Karpas-422 (cell line): ENCODE data around the gene AGAP1. TPM values are rescaled to one million over a fixed set of nuclear protein-coding genes. Genes with fewer than 3 reads are reported as not detected.

ENCODE experiments used
- DNase-seq: peaks from one replicate; pipeline ENCODE4 v3.0.0-alpha.2; 2015
- H2AFZ ChIP-seq: fragments of 200-600 bp; sonication (generic); 2 replicates; pipeline ENCODE4 v1.6.1; 2014; ENCODE audit warnings: antibody characterized with exemption, low read length, mixed read lengths
- H3K27ac ChIP-seq: fragments of 200-600 bp; sonication (generic); 2 replicates; pipeline ENCODE4 v1.5.1; 2014; ENCODE audit warnings: mild to moderate bottlenecking, low read length, moderate library complexity
- H3K27me3 ChIP-seq: fragments of 200-600 bp; sonication (generic); 2 replicates; pipeline ENCODE4 v1.6.1; 2014; ENCODE audit warnings: low read length, mixed read lengths
- H3K36me3 ChIP-seq: fragments of 200-600 bp; sonication (generic); 2 replicates; pipeline ENCODE4 v1.6.1; 2014; ENCODE audit warnings: low read length, mixed read lengths; ENCODE audit not compliant: insufficient read depth
- H3K4me1 ChIP-seq: fragments of 200-600 bp; sonication (generic); 2 replicates; pipeline ENCODE4 v1.6.1; 2014; ENCODE audit warnings: mild to moderate bottlenecking, low read length, mixed read lengths
- H3K4me2 ChIP-seq: fragments of 200-600 bp; sonication (generic); 2 replicates; pipeline ENCODE4 v1.6.1; 2014; ENCODE audit warnings: low read length, low read depth, mild to moderate bottlenecking; ENCODE audit not compliant: poor library complexity, severe bottlenecking
- H3K4me3 ChIP-seq: fragments of 200-600 bp; sonication (generic); 2 replicates; pipeline ENCODE4 v1.5.1; 2014; ENCODE audit warnings: mild to moderate bottlenecking, antibody characterized with exemption, low read length, mixed read lengths
- H3K79me2 ChIP-seq: fragments of 200-600 bp; sonication (generic); 2 replicates; pipeline ENCODE4 v1.6.1; 2014; ENCODE audit warnings: mild to moderate bottlenecking, low read length, mixed read lengths
- H3K9ac ChIP-seq: fragments of 200-600 bp; sonication (generic); 2 replicates; pipeline ENCODE4 v1.6.0; 2014; ENCODE audit warnings: low read length
- H3K9me2 ChIP-seq: fragments of 200-600 bp; sonication (generic), shearing (Covaris generic); replicated peaks from 2 replicates; pipeline ENCODE4 v1.6.0; 2014; ENCODE audit warnings: mild to moderate bottlenecking, low read length, moderate library complexity; ENCODE audit not compliant: insufficient read depth
- H3K9me3 ChIP-seq: fragments of 300-700, 200-600 bp; sonication (generic); 2 replicates; pipeline ENCODE4 v1.6.1; 2014; ENCODE audit warnings: low read length, mixed read lengths
- H4K20me1 ChIP-seq: fragments of 200-600 bp; sonication (generic); 2 replicates; pipeline ENCODE4 v1.6.1; 2014; ENCODE audit warnings: mild to moderate bottlenecking, antibody characterized with exemption, low read length, low read depth; ENCODE audit not compliant: insufficient read depth
- total RNA-seq: library from RNA; depleted of rRNA; stranded (reverse); fragments of >200 nt; shearing (Covaris generic); gene quantifications from 2 replicates; pipeline ENCODE4 v1.2.3, GENCODE V29; 2014; ENCODE audit warnings: low replicate concordance

The AGAP1 gene
- total RNA-seq, 1 experiment from 2014 or later, result not detected

DNA sequence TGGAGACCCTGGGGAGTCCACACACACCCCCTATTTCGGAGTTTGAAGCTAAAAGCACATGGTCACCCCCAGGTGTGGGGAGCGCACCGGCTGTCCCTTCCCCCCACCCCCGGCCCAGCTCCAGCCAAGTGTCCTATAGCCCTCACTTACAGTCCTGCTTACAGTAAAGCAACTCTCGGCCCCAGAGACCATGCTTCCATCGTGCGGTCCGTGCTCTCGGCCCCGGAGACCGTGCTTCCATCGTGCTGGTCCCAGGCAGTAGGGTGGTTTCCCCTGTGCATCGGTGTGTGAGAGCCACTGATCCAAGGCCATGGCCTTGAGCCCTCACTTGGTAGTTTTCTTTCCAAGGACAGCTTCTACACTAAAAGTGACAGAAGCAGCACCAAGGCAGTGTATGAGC, 625.6 kb downstream of the AGAP1 start:
- no peaks in the 10 kb centered on the region for H4K20me1 ChIP-seq
- H3K9ac ChIP-seq, result no peak overlapping the region
- no peaks in the 10 kb centered on the region for H3K9me3 ChIP-seq
- no peak overlapping the region for H2AFZ ChIP-seq
- no peak overlapping the region for H3K4me2 ChIP-seq
- DNase-seq, result no peak
- no peak overlapping the region for H3K27ac ChIP-seq
- no peak overlapping the region for H3K4me3 ChIP-seq
- no peaks in the 10 kb centered on the region for H3K79me2 ChIP-seq
- no peaks in the 10 kb centered on the region for H3K9me2 ChIP-seq
- no peaks in the 10 kb centered on the region for H3K4me1 ChIP-seq
- no peaks in the 10 kb centered on the region for H3K27me3 ChIP-seq
- H3K36me3 ChIP-seq, result no peaks in the 10 kb centered on the region

DNA sequence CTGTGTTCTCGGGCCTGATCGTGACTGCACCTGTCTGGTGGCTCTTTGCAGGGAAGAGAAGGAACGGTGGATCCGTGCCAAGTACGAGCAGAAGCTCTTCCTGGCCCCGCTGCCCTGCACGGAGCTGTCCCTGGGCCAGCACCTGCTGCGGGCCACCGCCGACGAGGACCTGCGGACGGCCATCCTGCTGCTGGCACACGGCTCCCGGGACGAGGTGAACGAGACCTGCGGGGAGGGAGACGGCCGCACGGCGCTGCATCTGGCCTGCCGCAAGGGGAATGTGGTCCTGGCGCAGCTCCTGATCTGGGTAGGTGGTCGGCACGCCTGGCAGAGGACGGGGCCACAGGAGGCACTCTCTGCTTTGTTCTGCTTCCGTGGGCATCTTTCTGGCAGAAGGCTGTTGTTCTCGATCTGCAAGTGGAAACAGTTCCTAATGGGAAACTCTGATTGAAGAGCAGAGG, 626.3 kb downstream of the AGAP1 start:
- Histone ChIP-seq H3K4me3 (no peak overlapping the region), H3K9me3 (no peaks in the 10 kb centered on the region), H3K4me1 (no peaks in the 10 kb centered on the region), H3K27ac (no peak overlapping the region), H3K4me2 (no peak overlapping the region), H3K9ac (no peak overlapping the region), H3K27me3 (no peaks in the 10 kb centered on the region), H3K9me2 (no peaks in the 10 kb centered on the region), H3K79me2 (no peaks in the 10 kb centered on the region), H4K20me1 (no peaks in the 10 kb centered on the region), H2AFZ (no peak overlapping the region), H3K36me3 (no peaks in the 10 kb centered on the region)
- DNase-seq, result no peak

DNA sequence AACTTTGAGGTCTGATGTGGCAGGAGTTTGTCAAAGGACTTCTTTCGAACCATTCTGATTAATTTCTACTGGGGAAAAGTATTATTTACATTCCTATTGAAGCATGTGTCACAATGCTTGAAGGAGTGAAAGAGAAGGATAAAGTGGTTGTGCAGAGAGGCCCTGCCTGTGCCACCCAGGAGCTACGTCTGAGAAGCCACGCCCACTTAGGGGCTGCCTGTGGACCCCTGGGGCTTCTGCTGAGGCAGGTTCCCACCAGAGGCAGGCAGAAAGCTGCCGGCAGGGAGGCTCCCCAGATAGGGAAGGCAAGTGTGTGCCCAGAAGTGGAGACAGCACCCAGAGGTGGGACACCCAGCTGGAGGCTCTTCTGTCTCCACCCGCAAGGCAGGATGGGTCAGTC, 627.0 kb downstream of the AGAP1 start:
- no peaks in the 10 kb centered on the region for H3K9me2 ChIP-seq
- H3K27ac ChIP-seq, result no peak overlapping the region
- H3K9ac ChIP-seq, result no peak overlapping the region
- H3K9me3 ChIP-seq, result no peaks in the 10 kb centered on the region
- H2AFZ ChIP-seq, result no peak overlapping the region
- H3K4me1 ChIP-seq, result no peaks in the 10 kb centered on the region
- no peak overlapping the region for H3K4me3 ChIP-seq
- no peaks in the 10 kb centered on the region for H3K27me3 ChIP-seq
- DNase-seq, result no peak
- H3K36me3 ChIP-seq, result no peaks in the 10 kb centered on the region
- no peaks in the 10 kb centered on the region for H3K79me2 ChIP-seq
- no peak overlapping the region for H3K4me2 ChIP-seq
- no peaks in the 10 kb centered on the region for H4K20me1 ChIP-seq

DNA sequence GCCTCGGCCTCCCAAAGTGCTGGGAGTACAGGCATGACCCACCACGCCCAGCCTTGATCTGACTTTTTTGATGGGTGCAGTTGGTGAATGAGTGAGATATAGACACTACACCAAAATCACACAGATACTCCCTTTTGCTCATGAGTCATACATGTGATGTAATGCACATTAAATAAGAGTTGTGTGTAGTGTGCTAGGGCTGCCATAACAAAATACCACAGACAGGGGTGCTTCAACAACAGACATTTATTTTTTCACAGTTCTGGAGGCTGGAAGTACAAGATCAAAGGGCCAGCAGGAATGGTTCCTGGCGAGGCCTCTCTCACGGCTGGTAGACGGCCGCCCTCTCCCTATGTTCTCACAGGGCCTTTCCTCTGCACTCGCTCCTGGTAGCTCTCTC, 627.7 kb downstream of the AGAP1 start:
- H3K9me3 ChIP-seq, result no peaks in the 10 kb centered on the region
- no peak for DNase-seq
- H3K79me2 ChIP-seq, result no peaks in the 10 kb centered on the region
- H3K27me3 ChIP-seq, result no peaks in the 10 kb centered on the region
- H3K36me3 ChIP-seq, result no peaks in the 10 kb centered on the region
- H3K4me1 ChIP-seq, result no peaks in the 10 kb centered on the region
- H3K9ac ChIP-seq, result no peak overlapping the region
- H4K20me1 ChIP-seq, result no peaks in the 10 kb centered on the region
- H3K4me2 ChIP-seq, result no peak overlapping the region
- no peak overlapping the region for H2AFZ ChIP-seq
- H3K4me3 ChIP-seq, result no peak overlapping the region
- H3K9me2 ChIP-seq, result no peaks in the 10 kb centered on the region
- H3K27ac ChIP-seq, result no peak overlapping the region

DNA sequence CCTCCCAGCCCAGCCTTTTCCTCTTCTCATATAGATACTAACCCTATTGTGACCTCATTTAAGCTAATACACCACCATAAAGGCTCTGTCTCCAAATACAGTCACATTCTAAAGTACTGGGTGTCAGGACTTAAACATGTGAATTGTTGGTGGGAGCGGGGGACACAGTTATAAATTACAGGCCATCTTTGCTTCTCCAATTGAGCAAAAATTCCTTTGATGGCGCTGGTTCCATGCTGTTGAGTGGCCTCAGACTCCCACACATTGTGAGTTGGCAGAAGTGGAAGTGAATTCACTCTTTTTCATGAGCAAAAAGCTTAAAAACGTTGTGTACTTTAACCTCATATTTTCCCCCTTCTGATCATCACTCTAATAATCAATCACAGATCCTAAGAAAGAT, 628.4 kb downstream of the AGAP1 start:
- Histone ChIP-seq H3K4me2 (no peak overlapping the region), H3K79me2 (no peaks in the 10 kb centered on the region), H3K27me3 (no peaks in the 10 kb centered on the region), H3K4me1 (no peaks in the 10 kb centered on the region), H3K9me2 (no peaks in the 10 kb centered on the region), H4K20me1 (no peaks in the 10 kb centered on the region), H2AFZ (no peak overlapping the region), H3K9me3 (no peaks in the 10 kb centered on the region), H3K27ac (no peak overlapping the region), H3K9ac (no peak overlapping the region), H3K36me3 (no peaks in the 10 kb centered on the region), H3K4me3 (no peak overlapping the region)
- no peak for DNase-seq

DNA sequence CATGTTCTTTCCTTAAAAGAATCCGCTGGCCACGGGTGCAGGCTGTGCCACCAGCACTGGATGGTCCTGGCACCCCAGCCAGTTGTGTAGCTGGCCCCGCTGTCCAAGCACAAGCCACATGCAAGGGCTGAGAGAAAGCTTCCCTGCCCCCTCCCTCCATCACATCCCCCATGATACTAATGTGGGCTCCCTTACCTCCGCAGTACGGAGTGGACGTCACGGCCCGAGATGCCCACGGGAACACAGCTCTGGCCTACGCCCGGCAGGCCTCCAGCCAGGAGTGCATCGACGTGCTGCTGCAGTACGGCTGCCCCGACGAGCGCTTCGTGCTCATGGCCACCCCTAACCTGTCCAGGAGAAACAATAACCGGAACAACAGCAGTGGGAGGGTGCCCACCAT, 629.9 kb downstream of the AGAP1 start:
- H3K9me3 ChIP-seq, result no peaks in the 10 kb centered on the region
- no peak overlapping the region for H3K4me2 ChIP-seq
- no peak overlapping the region for H3K27ac ChIP-seq
- H4K20me1 ChIP-seq, result no peaks in the 10 kb centered on the region
- H3K79me2 ChIP-seq, result no peaks in the 10 kb centered on the region
- no peaks in the 10 kb centered on the region for H3K4me1 ChIP-seq
- no peak overlapping the region for H3K9ac ChIP-seq
- no peak for DNase-seq
- H2AFZ ChIP-seq, result no peak overlapping the region
- H3K27me3 ChIP-seq, result no peaks in the 10 kb centered on the region
- H3K36me3 ChIP-seq, result no peaks in the 10 kb centered on the region
- H3K9me2 ChIP-seq, result no peaks in the 10 kb centered on the region
- H3K4me3 ChIP-seq, result no peak overlapping the region

DNA sequence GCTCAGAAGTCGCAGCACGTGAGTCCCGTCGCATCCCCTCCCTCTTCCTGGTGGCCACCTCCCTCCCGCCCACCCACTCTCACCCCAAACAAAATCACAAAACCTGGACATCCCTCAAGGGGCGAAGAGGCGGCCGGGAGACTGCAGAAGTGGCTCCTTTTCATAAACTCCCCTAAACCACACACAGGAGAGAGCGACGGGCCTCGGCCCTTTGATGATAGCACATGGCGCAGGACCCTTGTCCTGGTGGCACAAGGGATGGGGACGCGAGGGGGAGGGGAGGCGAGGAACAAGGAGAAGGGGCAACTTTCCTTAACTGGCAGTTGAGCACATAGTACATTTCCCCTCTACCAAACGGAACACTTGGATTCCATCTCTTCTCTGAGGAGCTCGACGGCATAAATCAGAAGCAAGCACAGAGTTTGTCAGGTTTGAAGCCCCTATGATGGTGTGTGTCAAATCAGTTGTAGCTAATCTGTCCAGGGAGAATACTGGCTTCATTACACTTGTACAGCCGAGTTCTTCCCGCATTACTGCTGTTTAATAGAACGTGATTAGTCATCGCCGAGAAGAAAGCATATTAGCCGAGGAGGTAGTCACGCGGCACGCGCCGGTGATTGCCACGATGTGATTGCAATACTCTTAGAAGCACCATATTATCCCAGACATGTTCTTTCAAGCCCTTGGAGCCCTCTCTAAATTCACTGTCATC, 630.5 kb downstream of the AGAP1 start:
- Histone ChIP-seq H3K79me2 (no peaks in the 10 kb centered on the region), H3K4me3 (no peak overlapping the region), H2AFZ (no peak overlapping the region), H3K4me1 (no peaks in the 10 kb centered on the region), H3K9me2 (no peaks in the 10 kb centered on the region), H3K9ac (no peak overlapping the region), H3K27ac (no peak overlapping the region), H3K36me3 (no peaks in the 10 kb centered on the region), H3K4me2 (no peak overlapping the region), H4K20me1 (no peaks in the 10 kb centered on the region), H3K9me3 (no peaks in the 10 kb centered on the region), H3K27me3 (no peaks in the 10 kb centered on the region)
- no peak for DNase-seq

DNA sequence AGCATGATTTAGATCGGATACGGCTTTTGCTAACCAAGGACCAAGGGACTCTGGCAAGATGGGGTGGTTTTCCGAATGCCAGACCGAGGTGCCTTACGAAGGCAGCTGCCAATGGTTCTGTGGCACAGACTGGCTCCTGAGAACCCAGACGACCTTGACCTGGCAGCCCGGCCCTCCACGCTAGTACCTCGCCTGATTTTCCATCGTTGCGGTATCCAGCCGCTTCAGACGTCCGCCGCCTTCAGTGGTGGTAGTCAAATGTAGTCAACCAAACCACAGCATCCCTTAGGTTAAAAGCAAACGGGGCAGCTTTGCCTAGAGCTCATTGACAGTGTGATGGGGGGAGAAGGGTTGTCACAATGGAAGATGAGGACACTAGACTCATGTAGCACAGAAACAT, 631.7 kb downstream of the AGAP1 start:
- Histone ChIP-seq H2AFZ (no peak overlapping the region), H3K4me3 (no peak overlapping the region), H3K79me2 (no peaks in the 10 kb centered on the region), H3K4me2 (no peak overlapping the region), H3K36me3 (no peaks in the 10 kb centered on the region), H3K27ac (no peak overlapping the region), H3K27me3 (no peaks in the 10 kb centered on the region), H3K4me1 (no peaks in the 10 kb centered on the region), H4K20me1 (no peaks in the 10 kb centered on the region), H3K9ac (no peak overlapping the region), H3K9me2 (no peaks in the 10 kb centered on the region), H3K9me3 (no peaks in the 10 kb centered on the region)
- DNase-seq, result no peak
